ENCODE data around the gene DNAH14. TPM values are rescaled to one million over a fixed set of nuclear protein-coding genes. Genes with fewer than 3 reads are reported as not detected.

Gene DNAH14
- total and polyA plus RNA-seq, 9 of the 15 experiments (the other 6 are each of a cell fraction or from before 2014, with no cell fraction given): 58.4 to 142 (median 98.4) TPM

- DNase-seq (ENCODE audit: extremely low read depth in 1 of 4, low spot score in 3 of 4) (no peak), FAIRE-seq (no peak), ATAC-seq (no peak)
- 59% methylated on average over 1 of the region's 1 CpG for WGBS (ENCODE audit: insufficient coverage, low coverage, missing lambda C conversion rate)
- H2AFZ ChIP-seq (ENCODE audit: low read depth, low read length): no peak overlapping the region
- H3K9ac ChIP-seq (ENCODE audit: insufficient read depth in 1 of 2, low read depth in 2 of 2, low read length in 2 of 2): no peak overlapping the region
- H3K27me3 ChIP-seq (ENCODE audit: control insufficient read depth in 2 of 2, insufficient read depth in 2 of 2, low read length in 2 of 2): no peaks in the 10 kb centered on the region
- ChIA-PET CTCF (ENCODE audit: low intra/inter-chr PET ratio) (no interaction called here), POLR2A (no interaction called here)
- no peak overlapping the region for H3K27ac ChIP-seq (ENCODE audit: extremely low read depth, low read depth, low read length)
- no peaks in the 10 kb centered on the region for H3K36me3 ChIP-seq (ENCODE audit: control insufficient read depth, insufficient read depth, low read length)
- in situ Hi-C loops (cut with MboI) (no loop called here), intact Hi-C loops (cut with micrococcal nuclease) (no loop called here)
- H3K4me3 ChIP-seq: no peak overlapping the region
- no peak overlapping the region for H3K4me2 ChIP-seq (ENCODE audit: insufficient read depth, low read length)
- no TSS peak for BruUV-seq (replicated peaks)
- no peaks in the 10 kb centered on the region for H3K9me1 ChIP-seq (ENCODE audit: control insufficient read depth, insufficient read depth, low read length)
- no peaks in the 10 kb centered on the region for H4K20me1 ChIP-seq (replicated peaks; ENCODE audit: control insufficient read depth, insufficient read depth, low read length)
- H3K4me1 ChIP-seq (replicated peaks in 1 of 2; ENCODE audit: control insufficient read depth in 2 of 2, insufficient read depth in 2 of 2, low read length in 2 of 2): no peaks in the 10 kb centered on the region
- TF ChIP-seq PTRF (tag; IDR thresholded peaks at IDR 0.05) (no peak), TEAD4 (IDR thresholded peaks at IDR 0.05; ENCODE audit: low read length) (no peak), TEAD4 (CRISPR knock-in tag; IDR thresholded peaks at IDR 0.05; ENCODE audit: borderline replicate concordance) (no peak), CC2D1A (IDR thresholded peaks at IDR 0.05) (no peak), NFE2L1 (tag; IDR thresholded peaks at IDR 0.05; ENCODE audit: borderline replicate concordance, low read depth) (no peak), XRCC4 (IDR thresholded peaks at IDR 0.05; ENCODE audit: extremely low read depth, insufficient read depth, insufficient read length) (no peak), GABPA (tag; conservative IDR thresholded peaks at IDR 0.05; ENCODE audit: low read depth) (no peak), SMAD3 (CRISPR knock-in tag; conservative IDR thresholded peaks at IDR 0.05) (no peak), GTF2A2 (tag; IDR thresholded peaks at IDR 0.05) (no peak), TCF3 (CRISPR knock-in tag; IDR thresholded peaks at IDR 0.05) (no peak), POLR2H (tag; IDR thresholded peaks at IDR 0.05; ENCODE audit: low read depth) (no peak)
- TF ChIP-seq, protein P1, sequence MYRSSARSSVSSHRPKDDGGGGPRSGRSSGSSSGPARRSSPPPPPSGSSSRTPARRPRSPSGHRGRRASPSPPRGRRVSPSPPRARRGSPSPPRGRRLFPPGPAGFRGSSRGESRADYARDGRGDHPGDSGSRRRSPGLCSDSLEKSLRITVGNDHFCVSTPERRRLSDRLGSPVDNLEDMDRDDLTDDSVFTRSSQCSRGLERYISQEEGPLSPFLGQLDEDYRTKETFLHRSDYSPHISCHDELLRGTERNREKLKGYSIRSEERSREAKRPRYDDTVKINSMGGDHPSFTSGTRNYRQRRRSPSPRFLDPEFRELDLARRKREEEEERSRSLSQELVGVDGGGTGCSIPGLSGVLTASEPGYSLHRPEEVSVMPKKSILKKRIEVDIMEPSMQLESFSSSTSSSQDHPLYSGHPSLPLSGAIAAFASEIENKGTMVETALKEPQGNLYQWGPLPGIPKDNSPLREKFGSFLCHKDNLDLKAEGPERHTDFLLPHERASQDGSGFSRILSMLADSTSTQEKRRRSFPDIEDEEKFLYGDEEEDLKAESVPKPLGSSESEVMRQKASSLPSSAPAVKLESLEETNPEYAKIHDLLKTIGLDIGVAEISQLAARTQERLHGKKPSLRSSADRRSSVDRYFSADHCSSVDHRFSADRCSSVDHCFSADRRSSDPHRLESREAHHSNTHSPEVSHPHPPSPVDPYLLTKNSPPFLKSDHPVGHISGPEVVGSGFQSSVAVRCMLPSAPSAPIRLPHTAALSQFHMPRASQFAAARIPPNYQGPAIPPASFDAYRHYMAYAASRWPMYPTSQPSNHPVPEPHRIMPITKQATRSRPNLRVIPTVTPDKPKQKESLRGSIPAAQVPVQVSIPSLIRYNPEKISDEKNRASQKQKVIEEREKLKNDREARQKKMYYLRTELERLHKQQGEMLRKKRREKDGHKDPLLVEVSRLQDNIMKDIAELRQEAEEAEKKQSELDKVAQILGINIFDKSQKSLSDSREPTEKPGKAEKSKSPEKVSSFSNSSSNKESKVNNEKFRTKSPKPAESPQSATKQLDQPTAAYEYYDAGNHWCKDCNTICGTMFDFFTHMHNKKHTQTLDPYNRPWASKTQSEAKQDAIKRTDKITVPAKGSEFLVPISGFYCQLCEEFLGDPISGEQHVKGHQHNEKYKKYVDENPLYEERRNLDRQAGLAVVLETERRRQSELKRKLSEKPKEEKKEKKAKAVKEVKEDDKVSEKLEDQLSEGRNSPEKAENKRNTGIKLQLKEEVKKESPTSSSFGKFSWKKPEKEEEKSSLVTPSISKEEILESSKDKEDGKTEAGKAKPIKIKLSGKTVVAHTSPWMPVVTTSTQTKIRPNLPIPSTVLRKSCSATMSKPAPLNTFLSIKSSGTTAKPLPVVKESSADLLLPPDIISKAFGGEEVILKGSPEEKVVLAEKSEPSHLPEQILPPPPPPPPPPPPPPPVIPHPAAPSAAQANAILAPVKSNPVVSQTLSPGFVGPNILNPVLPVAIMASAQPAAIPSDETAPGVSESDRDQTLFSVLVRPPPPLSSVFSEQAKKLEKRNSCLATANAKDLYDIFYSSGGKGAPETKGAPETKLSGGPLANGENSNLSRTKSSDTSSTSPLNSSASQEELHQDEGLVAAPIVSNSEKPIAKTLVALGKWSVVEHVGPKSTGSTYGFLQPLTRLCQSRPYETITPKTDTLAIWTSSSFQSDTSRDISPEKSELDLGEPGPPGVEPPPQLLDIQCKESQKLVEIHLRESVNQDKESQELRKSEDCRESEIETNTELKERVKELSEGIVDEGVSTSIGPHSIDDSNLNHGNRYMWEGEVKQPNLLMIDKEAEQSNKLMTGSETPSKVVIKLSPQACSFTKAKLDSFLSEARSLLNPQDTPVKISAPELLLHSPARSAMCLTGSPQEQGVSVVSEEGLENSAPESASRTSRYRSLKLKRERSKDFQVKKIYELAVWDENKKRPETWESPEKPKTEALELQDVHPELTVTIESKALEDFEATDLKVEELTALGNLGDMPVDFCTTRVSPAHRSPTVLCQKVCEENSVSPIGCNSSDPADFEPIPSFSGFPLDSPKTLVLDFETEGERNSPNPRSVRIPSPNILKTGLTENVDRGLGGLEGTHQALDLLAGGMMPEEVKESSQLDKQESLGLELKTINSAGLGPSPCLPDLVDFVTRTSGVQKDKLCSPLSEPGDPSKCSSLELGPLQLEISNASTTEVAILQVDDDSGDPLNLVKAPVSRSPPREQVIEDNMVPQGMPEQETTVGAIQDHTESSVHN (IDR thresholded peaks at IDR 0.05; ENCODE audit: borderline replicate concordance in 1 of 2, low read depth in 1 of 2): no peak
- no peaks in the 10 kb centered on the region for H3K79me2 ChIP-seq (ENCODE audit: control insufficient read depth, insufficient read depth, low read length)
- H3K9me3 ChIP-seq (replicated peaks; ENCODE audit: control insufficient read depth, insufficient read depth, low read depth, low read length): no peaks in the 10 kb centered on the region
These were observed 226.1 kb downstream of the DNAH14 start for GRCh38 chr1:225155555-225155954.

All from K562 (cell line).